HG03025 (cell line): ENCODE data around the gene TBC1D10A.

Source experiments
- ATAC-seq: cut with Tn5 transposase; IDR thresholded peaks from one replicate; pipeline ENCODE4 v1.9.1; 2021; ENCODE audit warnings: mild to moderate bottlenecking, moderate library complexity; ENCODE audit not compliant: unreplicated experiment, low FRiP score

The TBC1D10A gene

GRCh38 chr22:30250661-30251267 lies 76.0 kb downstream of the TBC1D10A start:
- ATAC-seq, result no peak

GRCh38 chr22:30250039-30250565 lies 76.6 kb downstream of the TBC1D10A start:
- ATAC-seq, result no peak

GRCh38 chr22:30249049-30250038 lies 77.4 kb downstream of the TBC1D10A start:
- no peak for ATAC-seq

GRCh38 chr22:30248484-30248883 lies 78.3 kb downstream of the TBC1D10A start:
- ATAC-seq, result no peak

- ATAC-seq, result no peak
These were observed 78.8 kb downstream of the TBC1D10A start for GRCh38 chr22:30247974-30248373.

- ATAC-seq, result no peak
These were observed 79.2 kb downstream of the TBC1D10A start for GRCh38 chr22:30247561-30247960.

GRCh38 chr22:30246814-30247376 lies 79.8 kb downstream of the TBC1D10A start:
- ATAC-seq, result no peak

GRCh38 chr22:30245985-30246813 lies 80.5 kb downstream of the TBC1D10A start, which contains the start of gene LIF:
LIF (minus strand) TSS chr22:30246759; CDS start chr22:30246695, 64 bp downstream.
- no peak for ATAC-seq

- ATAC-seq, result no peak
These were observed 81.4 kb downstream of the TBC1D10A start for GRCh38 chr22:30245181-30245984.

GRCh38 chr22:30244641-30245040 lies 82.1 kb downstream of the TBC1D10A start:
- ATAC-seq, result no peak

- ATAC-seq, result no peak
These were observed 82.7 kb downstream of the TBC1D10A start for GRCh38 chr22:30244066-30244465.

- ATAC-seq, result no peak
These were observed 83.1 kb downstream of the TBC1D10A start for GRCh38 chr22:30243661-30244060.
